ENCODE data around the gene TRABD.

Gene TRABD

GRCh38 chr22:50176850-50177536 lies 8.7 kb upstream of the TRABD start:
- H3K27me3 Mint-ChIP-seq, result peaks cover 9% of the 10 kb centered on the region
- no peak overlapping the region for H3K4me3 Mint-ChIP-seq
- H3K9me3 Mint-ChIP-seq, result no peaks in the 10 kb centered on the region
- H3K36me3 Mint-ChIP-seq (ENCODE audit: low read depth), result no peaks in the 10 kb centered on the region
- no peak overlapping the region for H3K27ac Mint-ChIP-seq
- peaks cover 4% of the 10 kb centered on the region for H3K4me1 Mint-ChIP-seq (ENCODE audit: low read depth)

- no peaks in the 10 kb centered on the region for H3K36me3 Mint-ChIP-seq (ENCODE audit: low read depth)
- H3K9me3 Mint-ChIP-seq, result no peaks in the 10 kb centered on the region
- H3K4me3 Mint-ChIP-seq, result no peak overlapping the region
- peaks cover 4% of the 10 kb centered on the region for H3K4me1 Mint-ChIP-seq (ENCODE audit: low read depth)
- no peak overlapping the region for H3K27ac Mint-ChIP-seq
- peaks cover 4% of the 10 kb centered on the region for H3K27me3 Mint-ChIP-seq
Observed at GRCh38 chr22:50177537-50178470, 7.9 kb upstream of the TRABD start.

DNA sequence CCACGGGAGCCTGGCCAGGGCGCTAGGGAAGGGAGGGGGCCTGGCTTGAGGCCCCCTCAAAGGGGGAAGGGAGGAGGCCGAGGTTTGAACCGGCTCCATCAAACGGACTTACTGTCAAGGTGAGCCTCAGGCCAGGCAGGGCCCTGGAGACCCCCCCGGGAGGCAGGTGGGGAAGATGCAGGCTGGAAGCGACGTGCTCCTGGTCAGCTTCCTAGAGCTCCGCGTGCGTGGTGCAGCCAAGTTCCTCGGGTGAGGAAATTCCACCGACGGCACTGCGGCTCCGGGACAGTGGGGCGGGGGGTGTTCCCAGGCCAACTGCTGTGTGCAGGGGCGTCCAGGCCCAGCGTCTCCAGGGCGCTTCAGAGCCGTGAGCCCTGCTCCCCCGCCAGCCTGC lies 7.2 kb upstream of the TRABD start:
- H3K4me3 Mint-ChIP-seq, result no peak overlapping the region
- peaks cover 4% of the 10 kb centered on the region for H3K27me3 Mint-ChIP-seq
- H3K27ac Mint-ChIP-seq, result no peak overlapping the region
- no peaks in the 10 kb centered on the region for H3K9me3 Mint-ChIP-seq
- peaks cover 4% of the 10 kb centered on the region for H3K4me1 Mint-ChIP-seq (ENCODE audit: low read depth)
- H3K36me3 Mint-ChIP-seq (ENCODE audit: low read depth), result no peaks in the 10 kb centered on the region

DNA sequence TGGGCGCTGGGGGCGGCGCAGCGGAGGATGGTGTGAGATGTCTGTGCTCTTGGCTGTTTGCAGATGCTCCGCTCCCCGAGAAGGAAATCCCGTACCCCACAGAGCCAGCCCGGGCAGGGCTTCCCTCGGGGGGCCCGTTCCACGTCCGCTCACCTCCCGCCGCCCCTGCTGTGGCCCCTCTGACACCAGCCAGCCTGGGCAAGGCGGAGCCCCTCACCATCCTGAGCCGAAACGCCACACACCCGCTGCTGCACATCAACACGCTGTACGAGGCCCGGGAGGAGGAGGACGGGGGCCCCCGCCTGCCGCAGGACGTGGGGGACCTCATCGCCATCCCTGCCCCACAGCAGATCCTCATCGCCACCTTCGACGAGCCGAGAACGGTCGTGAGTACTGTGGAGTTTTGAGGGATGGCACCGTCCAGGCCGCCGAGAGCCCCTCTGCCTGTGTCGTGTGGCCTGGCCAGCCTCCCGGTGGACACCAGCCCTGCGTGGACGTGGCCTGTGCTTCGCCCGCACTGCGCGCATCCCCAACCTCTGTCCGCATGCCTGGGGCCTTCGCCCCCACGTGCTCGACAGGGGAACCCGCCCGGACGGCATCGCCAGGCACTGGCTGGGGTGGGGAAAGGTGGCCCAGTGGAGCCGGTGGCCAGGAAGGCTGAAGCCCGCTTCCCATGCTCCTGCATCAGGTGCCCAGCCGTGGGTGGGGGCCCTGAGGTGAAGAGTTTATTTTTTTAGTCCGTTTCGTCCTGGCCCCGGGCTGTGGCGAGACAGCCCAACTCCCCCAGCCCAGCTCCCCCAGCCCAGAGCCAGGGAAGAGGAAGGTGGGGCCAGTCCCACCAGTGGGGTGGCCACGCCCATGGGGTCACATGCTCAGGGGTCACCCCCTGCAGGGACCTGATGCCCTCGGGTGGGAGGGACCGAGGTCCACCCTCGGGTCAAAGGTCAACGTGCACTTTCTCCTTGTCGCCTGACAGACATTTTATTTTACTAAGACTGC lies 6.5 kb upstream of the TRABD start:
- H3K4me3 Mint-ChIP-seq, result no peak overlapping the region
- H3K4me1 Mint-ChIP-seq (ENCODE audit: low read depth), result peaks cover 4% of the 10 kb centered on the region
- H3K36me3 Mint-ChIP-seq (ENCODE audit: low read depth), result no peaks in the 10 kb centered on the region
- H3K9me3 Mint-ChIP-seq, result no peaks in the 10 kb centered on the region
- peaks cover 4% of the 10 kb centered on the region for H3K27me3 Mint-ChIP-seq
- no peak overlapping the region for H3K27ac Mint-ChIP-seq

DNA sequence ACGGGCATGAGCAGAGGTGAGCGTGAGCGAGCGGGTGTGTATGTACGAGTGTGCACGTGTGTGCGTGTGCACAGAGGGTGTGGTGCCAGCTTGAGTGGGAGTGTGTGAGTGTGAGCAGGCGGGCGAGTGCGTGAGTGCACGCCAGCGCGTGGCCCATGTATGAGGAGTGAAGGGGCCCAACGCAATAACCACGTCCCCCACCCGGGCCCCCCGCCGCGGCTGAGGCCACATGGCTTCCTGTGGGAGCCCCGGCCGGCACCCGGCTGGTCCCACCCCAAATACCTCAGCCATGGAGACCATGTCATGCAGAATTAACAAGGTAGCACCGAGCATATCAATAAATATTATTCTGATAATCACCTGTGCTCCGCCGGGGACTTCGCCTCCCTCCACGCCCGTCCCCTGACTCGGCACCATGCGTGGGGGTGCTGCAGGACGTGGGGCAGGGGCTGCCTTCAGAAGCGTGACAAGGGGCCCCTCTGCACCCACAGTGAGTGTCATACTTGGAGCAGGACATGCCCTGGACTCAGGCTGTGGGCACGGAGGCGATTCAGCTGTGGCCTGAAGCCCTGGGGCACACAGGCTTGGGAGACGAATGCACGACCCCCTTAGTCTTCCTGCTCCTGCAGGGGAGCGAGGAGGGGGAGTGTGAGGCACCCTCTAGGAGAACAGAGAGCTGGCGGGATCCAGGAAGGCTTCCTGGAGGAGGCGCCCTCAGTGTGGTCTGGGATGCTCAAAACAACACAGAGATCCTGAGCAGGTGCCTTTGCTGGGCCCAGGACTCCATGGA lies 5.6 kb upstream of the TRABD start:
- H3K27me3 Mint-ChIP-seq, result peaks cover 4% of the 10 kb centered on the region
- H3K4me1 Mint-ChIP-seq (ENCODE audit: low read depth), result peaks cover 8% of the 10 kb centered on the region
- no peak overlapping the region for H3K4me3 Mint-ChIP-seq
- peak overlapping the region; percentile 16 for H3K27ac Mint-ChIP-seq
- H3K9me3 Mint-ChIP-seq, result no peaks in the 10 kb centered on the region
- no peaks in the 10 kb centered on the region for H3K36me3 Mint-ChIP-seq (ENCODE audit: low read depth)

DNA sequence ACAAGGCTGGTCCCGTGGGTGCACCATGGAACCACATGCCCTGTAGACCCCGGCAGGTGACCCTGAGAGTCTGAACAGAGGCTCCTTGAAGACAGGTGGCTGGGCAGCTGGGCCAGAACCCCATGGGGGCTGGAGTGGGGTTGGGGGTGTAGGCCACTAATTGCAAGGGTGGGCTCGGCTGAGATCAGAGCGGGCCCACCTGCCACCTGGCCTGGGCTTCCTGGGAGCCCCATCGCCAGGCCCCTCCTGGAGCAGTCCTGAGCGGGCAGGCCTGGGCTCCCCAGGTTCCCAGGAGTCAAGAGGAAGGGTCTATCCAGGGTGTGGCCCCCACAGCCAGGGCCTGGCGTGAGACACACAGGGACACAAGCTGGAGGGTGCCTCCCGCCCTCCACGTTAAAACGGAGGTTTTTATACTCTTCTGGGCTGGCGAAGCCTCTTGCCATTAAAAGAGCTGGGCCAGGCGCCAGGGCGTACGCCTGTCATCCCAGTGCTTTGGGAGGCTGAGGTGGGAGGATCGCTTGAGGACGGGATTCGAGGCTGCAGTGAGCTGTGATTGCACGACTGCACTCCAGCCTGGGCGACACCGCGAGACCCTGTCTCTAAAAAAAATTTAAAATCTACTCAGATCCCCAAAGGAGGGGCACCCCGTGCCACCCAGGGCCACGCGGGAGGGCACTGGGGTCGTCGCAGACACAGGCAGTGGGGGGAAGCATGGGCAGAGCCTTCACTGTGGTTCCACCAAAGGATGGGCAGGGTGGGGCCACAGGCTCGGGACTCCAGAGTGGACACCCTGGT lies 4.8 kb upstream of the TRABD start:
- H3K27me3 Mint-ChIP-seq, result peaks cover 4% of the 10 kb centered on the region
- no peak overlapping the region for H3K4me3 Mint-ChIP-seq
- no peaks in the 10 kb centered on the region for H3K36me3 Mint-ChIP-seq (ENCODE audit: low read depth)
- H3K27ac Mint-ChIP-seq, result no peak overlapping the region
- H3K9me3 Mint-ChIP-seq, result no peaks in the 10 kb centered on the region
- peaks cover 11% of the 10 kb centered on the region for H3K4me1 Mint-ChIP-seq (ENCODE audit: low read depth)

DNA sequence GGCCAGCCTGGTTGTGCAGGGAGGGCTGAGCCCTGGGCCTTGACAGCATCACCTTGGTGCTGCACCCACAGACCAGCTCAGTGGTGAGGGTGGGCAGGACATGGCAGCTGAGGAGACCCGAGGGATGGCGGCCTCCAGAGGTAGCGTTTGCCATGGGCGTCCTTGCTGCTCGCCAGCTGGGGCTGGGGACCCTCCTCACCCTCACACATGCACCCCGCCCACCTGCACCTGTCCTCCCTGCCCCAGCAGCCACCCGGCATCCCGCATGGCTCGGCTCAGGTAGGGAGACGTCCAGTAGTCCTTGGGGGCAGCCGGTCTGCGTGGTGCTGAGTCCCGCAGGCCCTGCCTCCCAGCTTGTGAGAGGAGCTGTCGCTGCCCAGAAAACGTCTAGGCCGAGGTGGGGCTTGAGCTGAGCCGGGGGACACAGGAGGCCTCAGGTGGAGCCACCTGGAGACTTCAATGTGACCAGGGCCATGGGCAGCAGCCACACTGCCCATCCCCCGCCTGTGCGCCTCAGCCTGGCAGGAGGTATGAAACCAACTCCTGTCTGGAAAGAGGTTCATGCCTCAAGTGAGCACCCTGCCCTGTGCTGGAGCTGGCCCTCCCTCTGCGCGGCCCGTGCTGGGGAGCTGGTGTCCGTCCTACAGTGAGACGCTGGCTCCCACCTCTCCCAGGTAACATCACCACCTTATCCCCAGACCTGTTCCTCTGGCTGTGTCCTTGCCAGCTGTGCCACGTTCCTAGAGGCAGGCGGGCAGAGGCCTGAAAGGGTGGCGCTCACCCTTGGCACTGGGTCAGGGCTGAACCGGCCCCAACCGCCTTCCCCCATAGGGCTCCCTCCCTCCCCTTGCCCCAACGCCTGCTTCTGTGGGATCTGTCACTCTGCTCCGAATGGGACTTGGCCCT lies 3.3 kb upstream of the TRABD start:
- no peaks in the 10 kb centered on the region for H3K9me3 Mint-ChIP-seq
- peaks cover 14% of the 10 kb centered on the region for H3K4me1 Mint-ChIP-seq (ENCODE audit: low read depth)
- H3K27me3 Mint-ChIP-seq, result peaks cover 4% of the 10 kb centered on the region
- no peak overlapping the region for H3K27ac Mint-ChIP-seq
- peaks cover 3% of the 10 kb centered on the region for H3K36me3 Mint-ChIP-seq (ENCODE audit: low read depth)
- no peak overlapping the region for H3K4me3 Mint-ChIP-seq

DNA sequence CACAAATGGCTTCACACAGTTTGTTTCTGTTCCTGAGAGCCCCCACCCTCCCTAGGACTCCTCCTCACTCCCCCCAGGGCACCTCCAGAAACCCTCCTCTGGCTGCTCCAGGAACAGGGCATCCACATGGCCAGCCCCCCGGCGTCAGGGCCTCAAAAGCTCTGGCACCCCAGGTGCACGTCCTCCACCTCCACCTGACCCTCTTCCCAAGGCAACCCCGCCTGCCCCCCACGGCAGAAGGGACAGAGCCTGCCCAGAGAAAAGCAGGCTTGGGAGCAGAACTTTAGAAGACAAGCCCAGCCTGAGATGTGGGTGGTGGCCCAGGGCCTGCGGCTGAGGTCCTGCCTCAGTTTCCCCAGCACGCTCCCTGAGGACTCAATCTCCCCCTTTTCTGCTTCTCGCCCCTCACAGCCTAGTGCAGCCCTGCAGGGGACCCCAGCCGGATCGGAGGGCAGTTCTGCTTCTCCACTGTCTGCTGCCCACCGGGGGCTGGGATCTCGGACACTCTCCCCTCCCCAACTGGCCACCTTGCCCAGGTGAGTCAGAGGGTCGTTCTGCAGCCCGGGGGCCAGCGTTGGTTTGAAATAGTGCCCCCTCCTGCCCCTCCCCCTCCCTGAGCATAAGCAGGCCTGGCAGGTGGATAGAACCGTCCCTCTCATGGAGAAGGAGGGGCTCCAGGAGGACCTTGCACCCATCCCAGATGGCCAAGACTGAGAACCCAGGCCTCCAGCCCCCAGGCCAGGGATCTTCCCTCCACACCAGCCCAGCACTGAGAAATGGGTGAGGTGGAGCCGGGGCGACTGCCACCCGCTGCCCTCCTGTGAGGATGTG lies 2.4 kb upstream of the TRABD start:
- Mint-ChIP-seq H3K4me1 (ENCODE audit: low read depth) (peaks cover 20% of the 10 kb centered on the region), H3K9me3 (no peaks in the 10 kb centered on the region), H3K27ac (no peak overlapping the region), H3K36me3 (ENCODE audit: low read depth) (peaks cover 3% of the 10 kb centered on the region), H3K4me3 (no peak overlapping the region), H3K27me3 (peaks cover 4% of the 10 kb centered on the region)

GRCh38 chr22:50184004-50184901 lies 1.5 kb upstream of the TRABD start:
- peaks cover 27% of the 10 kb centered on the region for H3K4me1 Mint-ChIP-seq (ENCODE audit: low read depth)
- H3K27ac Mint-ChIP-seq, result no peak overlapping the region
- peaks cover 3% of the 10 kb centered on the region for H3K36me3 Mint-ChIP-seq (ENCODE audit: low read depth)
- H3K27me3 Mint-ChIP-seq, result peaks cover 4% of the 10 kb centered on the region
- H3K4me3 Mint-ChIP-seq, result peak overlapping the region; percentile 78
- H3K9me3 Mint-ChIP-seq, result no peaks in the 10 kb centered on the region

DNA sequence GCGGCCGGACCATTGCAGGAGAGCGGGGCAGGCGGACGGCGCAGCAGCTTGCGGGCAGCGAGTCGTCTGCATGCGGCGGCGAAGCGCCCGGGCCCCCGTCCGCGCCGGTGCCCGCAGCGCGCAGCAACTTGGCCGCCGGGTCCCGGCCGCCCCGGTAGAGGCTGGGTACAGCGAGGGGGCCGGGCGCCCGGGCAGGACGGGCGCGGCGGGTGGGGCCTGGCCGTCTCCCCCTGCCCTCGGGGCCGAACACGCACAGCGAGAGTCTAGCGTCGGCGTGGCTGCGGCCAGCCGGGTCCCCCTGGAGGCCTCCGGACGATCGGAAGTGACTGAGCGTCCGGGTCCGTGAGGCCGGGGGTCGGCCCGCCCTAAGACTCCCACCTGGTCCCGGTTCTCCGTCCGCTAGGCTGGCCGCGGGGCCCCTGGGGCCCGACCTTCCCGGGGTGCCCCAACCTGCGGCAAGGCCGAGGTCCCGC lies 775 bp upstream of the TRABD start:
- Mint-ChIP-seq H3K36me3 (ENCODE audit: low read depth) (peaks cover 3% of the 10 kb centered on the region), H3K27me3 (no peaks in the 10 kb centered on the region), H3K27ac (no peak overlapping the region), H3K4me1 (ENCODE audit: low read depth) (peaks cover 30% of the 10 kb centered on the region), H3K4me3 (peak overlapping the region; percentile 86), H3K9me3 (no peaks in the 10 kb centered on the region)

DNA sequence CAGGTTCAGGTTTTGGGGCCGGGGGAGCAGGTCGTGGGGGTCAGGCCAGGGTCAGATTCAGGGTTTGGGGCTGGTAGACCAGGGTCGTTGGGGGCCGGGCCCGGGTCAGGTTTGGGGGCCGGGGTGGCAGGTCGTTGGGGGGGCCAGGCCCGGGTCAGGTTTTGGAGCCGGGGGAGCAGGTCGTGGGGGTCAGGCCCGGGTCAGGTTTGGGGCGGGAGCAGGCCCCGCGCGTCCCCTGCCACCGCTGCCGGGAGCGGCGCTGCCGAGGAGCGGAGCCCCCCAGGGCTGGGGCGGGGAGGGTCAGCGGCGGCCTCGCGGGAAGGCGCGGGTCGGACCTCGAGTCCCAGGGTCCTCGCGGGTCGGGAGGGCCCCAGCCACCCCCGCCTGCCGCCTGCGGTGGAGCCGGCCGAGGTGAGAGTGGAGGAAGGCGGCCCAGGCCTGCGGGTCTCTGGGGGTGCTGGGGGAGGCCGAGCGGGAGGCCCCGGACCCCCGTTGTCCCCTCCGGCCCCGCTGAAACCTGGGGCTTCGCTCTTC lies 535 bp downstream of the TRABD start:
- no peaks in the 10 kb centered on the region for H3K27me3 Mint-ChIP-seq
- H3K4me3 Mint-ChIP-seq, result peak overlapping the region; percentile 97
- H3K9me3 Mint-ChIP-seq, result no peaks in the 10 kb centered on the region
- peaks cover 37% of the 10 kb centered on the region for H3K4me1 Mint-ChIP-seq (ENCODE audit: low read depth)
- peaks cover 5% of the 10 kb centered on the region for H3K36me3 Mint-ChIP-seq (ENCODE audit: low read depth)
- peak overlapping the region; percentile 95 for H3K27ac Mint-ChIP-seq

Data from stimulated activated naive CD8-positive, alpha-beta T cell treated with anti-CD3 and anti-CD28 coated beads, Interleukin-15, Interleukin-2, amounts not matched to agents 100 ng/mL and 50 ng/mL, for 24 hours (primary cell).